NCI-H748 treated with DMSO at 0.1 percent for 48 hours (cell line): Measurements from ENCODE around the gene XXYLT1.
"Not testable (repeated sequence)": the region's sequence is repeated elsewhere in the genome, so short reads cannot be mapped to it uniquely, and the experiment has no call there.

Source experiments
- DNase-seq: peaks from one replicate; lab custom pipeline; 2025; lab: John Stamatoyannopoulos, UW

Gene XXYLT1

DNA sequence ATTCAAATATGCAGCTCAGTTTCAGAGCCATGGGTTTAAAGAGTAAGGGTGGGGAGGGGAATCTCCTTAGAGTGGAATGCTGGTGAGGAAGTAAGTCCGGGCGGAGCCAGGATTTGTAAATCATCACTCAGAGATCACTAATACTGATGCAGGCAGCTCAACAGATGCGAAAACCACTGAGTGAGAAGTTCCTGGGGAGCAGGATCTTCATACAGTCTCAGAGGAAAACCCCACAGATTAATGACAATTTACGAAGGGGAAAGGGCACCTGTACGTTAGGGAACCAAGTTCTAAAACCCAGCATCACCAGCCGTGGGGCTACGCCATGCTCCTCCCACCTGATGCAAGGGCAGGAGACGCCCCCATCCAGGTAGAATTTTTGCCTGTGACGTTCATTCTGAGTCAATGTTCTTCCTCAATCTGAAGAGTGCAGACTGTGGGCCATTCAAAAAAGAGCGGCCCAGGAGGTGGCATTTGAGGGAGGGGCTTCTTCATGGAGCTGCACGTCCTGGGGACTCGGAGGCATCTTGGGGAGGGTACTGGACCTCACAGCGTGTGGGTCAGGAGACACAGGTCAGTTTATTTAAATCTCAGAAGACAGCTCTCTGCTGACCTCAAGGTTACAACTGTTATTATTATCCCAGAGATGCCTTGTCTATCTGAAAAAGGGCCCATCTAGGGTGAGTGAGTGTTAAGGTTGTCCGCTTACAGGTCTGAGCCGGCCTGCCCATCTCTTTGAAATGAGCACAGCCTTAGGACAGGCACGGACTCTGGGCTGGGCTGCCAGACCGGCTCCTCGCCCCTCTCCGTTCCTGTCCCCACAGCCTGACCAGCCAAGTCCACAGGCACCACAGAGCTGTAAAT lies 228.0 kb downstream of the XXYLT1 start:
- no peak for DNase-seq

DNA sequence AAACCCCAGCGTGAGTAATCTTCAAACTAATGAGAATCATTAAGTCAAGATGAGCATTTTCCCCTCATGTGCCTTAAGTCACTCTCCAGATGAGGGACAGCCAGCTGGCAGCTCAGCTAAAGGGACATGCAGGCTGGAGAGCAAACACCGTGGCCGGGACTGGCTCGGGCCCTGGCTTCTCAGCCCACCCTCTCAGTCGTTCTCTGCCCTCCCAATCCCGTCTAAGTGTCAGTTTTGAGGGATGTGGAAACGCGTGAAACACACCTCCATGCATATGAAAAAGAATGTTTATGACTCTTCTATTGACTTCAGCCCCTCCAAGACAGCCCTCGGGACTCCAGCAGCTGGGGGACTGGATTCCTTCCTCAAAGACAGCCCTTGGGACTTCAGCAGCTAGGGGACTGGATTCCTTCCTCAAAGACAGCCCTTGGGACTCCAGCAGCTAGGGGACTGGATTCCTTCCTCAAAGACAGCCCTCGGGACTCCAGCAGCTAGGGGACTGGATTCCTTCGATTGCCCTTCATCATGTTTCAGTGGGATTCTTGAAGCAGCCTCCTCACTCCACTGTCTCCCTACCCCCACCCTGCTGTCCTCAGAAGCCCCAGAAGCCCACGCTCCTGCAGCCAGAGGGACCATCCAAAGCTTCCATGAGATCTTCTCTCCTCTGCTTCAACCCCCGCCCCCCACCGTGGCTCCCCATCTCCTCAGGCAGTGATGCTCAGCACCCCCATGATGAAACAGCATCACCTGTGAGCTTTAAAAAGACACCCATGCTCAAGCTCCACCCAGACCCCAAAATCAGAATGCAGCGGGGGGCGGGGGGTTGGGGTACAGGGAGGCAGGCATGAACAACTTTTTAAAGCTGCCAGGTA lies 228.9 kb downstream of the XXYLT1 start:
- no peak for DNase-seq

DNA sequence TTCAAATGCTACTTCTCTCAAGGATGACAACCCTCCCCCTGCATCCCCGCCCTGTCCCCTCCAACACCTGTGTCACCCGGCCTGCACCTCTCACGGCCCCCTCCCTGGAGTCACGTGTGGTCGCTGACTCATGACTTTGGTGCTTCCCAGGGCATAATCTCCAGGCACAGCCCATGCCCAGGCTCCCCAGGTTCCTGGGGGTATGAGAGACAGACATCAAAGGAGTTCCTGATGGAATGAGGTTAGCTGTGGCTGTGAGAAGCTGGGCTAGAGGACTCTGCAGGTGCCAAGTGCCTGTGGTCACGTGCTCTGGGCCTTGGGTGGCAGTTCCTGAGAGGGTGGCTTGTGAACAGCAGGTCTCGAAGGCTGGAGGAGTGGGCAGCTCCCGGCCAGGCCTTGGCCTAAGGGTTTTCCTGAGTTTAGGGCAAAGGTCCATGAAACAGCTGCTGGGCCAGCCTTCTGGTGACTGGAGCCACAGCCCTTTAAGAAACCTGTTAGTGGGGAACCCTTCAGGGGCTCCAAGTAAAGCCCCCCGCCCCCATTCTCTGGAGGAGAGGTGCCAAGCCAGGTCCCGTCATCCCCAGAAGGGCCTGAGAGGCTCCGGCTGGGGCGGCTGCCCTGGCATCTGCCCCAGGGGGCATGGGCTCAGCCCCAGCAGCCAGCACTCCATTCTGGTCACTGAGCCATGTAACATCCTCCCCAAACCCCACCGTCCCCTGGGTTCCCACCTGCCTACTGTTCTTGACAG lies 230.0 kb downstream of the XXYLT1 start:
- no peak for DNase-seq

- DNase-seq, result no peak
These were observed 230.9 kb downstream of the XXYLT1 start for GRCh38 chr3:195040094-195040493.

GRCh38 chr3:195039180-195039843 lies 231.6 kb downstream of the XXYLT1 start:
- no peak for DNase-seq

DNA sequence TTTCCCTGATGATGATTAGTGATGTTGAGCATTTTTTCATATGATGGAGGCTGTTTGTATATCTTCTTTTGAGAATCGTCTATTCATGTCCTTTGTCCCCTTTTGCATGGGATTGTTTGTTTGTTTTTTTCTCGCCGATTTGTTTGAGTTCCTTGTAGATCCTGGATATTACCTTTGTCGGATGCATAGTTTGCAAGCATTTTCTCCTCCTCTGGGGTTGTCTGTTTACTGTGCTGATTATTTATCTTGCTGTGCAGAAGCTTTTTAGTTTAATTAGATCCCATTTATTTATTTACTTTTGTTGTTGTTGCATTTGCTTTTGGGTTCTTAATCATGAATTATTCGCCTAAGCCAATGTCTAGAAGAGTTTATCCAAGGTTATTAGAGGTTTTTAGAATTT lies 232.8 kb downstream of the XXYLT1 start:
- DNase-seq, result no peak

GRCh38 chr3:195037586-195037985 lies 233.4 kb downstream of the XXYLT1 start:
- DNase-seq, result not testable (repeated sequence)

- DNase-seq, result no peak
These were observed 234.0 kb downstream of the XXYLT1 start for GRCh38 chr3:195036974-195037373.

GRCh38 chr3:195036574-195036973 lies 234.4 kb downstream of the XXYLT1 start:
- no peak for DNase-seq

GRCh38 chr3:195036203-195036505 lies 234.8 kb downstream of the XXYLT1 start:
- DNase-seq, result no peak

GRCh38 chr3:195035345-195036202 lies 235.4 kb downstream of the XXYLT1 start:
- DNase-seq, result no peak

- no peak for DNase-seq
These were observed 236.4 kb downstream of the XXYLT1 start for GRCh38 chr3:195034541-195034940.

- DNase-seq, result no peak
These were observed 236.9 kb downstream of the XXYLT1 start for GRCh38 chr3:195034101-195034500.

- peak; percentile 54 for DNase-seq
These were observed 237.3 kb downstream of the XXYLT1 start for GRCh38 chr3:195033531-195034091.

DNA sequence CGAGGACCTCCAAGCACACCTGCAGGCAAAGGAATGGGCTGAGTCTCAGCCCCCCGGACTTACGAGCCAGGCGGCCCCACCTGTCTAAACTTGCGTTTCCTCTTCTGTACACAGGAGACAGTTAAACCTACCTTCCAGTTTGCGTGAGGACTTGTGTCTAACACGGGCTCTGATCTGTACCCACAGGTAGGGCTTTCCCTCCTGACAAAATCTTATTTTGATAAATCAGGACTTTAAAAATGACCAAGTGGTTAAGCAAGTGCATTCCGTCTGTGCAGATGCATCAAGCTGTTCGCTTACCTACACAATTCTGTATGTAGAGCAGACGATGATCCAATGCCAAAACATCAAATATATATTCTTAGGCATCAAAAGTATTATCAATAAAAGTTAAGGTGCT lies 238.0 kb downstream of the XXYLT1 start:
- DNase-seq, result no peak

GRCh38 chr3:195032106-195032759 lies 238.7 kb downstream of the XXYLT1 start:
- DNase-seq, result peak; percentile 43

DNA sequence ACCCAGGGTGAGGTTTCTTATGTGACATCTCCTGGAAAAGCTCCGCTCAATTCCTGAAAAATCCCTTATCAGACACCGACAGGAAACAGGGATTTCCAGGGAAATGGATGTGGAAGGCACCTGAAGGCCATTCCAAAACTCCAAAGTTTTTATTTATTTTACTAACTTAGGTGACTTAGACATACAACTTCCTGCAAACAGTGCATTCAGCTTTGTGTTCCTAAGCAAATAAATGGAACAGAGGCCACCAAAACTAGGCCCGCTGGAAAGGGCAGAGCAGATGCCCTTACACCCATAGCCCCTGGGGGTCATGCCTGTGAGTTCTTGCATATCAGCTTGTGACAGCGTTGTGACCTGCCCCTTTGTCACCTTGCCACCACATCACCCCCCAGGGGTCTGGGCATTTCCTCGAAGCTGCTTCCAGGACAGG lies 239.4 kb downstream of the XXYLT1 start:
- no peak for DNase-seq

- no peak for DNase-seq
These were observed 240.1 kb downstream of the XXYLT1 start for GRCh38 chr3:195030791-195031321.

GRCh38 chr3:195028877-195029606 lies 241.9 kb downstream of the XXYLT1 start:
- no peak for DNase-seq
